Measurements from ENCODE around the gene PLD4.
"Not testable (repeated sequence)": the region's sequence is repeated elsewhere in the genome, so short reads cannot be mapped to it uniquely, and the experiment has no call there.

- not testable (repeated sequence) for TF ChIP-seq CTCF, POLR2A (IDR thresholded peaks at IDR 0.05)
Observed at GRCh38 chr14:104905579-104905933, 19.1 kb upstream of the PLD4 start.

Measured in uterus (tissue), 2 donors.